ENCODE measurements around the gene NOTCH1.

NOTCH1 gene

GRCh38 chr9:136531904-136532798, 13.7 kb downstream of the NOTCH1 start:
- no peak for DNase-seq (ENCODE audit: low spot score)

- DNase-seq (ENCODE audit: low spot score): no peak
These were observed 14.5 kb downstream of the NOTCH1 start for GRCh38 chr9:136531186-136531903.

GRCh38 chr9:136530461-136531089, 15.3 kb downstream of the NOTCH1 start:
- no peak for DNase-seq (ENCODE audit: low spot score)

GRCh38 chr9:136529516-136530460, 16.1 kb downstream of the NOTCH1 start:
- no peak for DNase-seq (ENCODE audit: low spot score)

- DNase-seq (ENCODE audit: low spot score): no peak
These were observed 17.0 kb downstream of the NOTCH1 start for GRCh38 chr9:136528716-136529341.

- no peak for DNase-seq (ENCODE audit: low spot score)
These were observed 17.8 kb downstream of the NOTCH1 start for GRCh38 chr9:136527721-136528710.

- DNase-seq (ENCODE audit: low spot score): no peak
These were observed 18.7 kb downstream of the NOTCH1 start for GRCh38 chr9:136527131-136527530.

- DNase-seq (ENCODE audit: low spot score): peak; percentile 85
These were observed 19.2 kb downstream of the NOTCH1 start for GRCh38 chr9:136526625-136527066.

- DNase-seq (ENCODE audit: low spot score): peak; percentile 96
These were observed 19.9 kb downstream of the NOTCH1 start for GRCh38 chr9:136525841-136526499.

- DNase-seq (ENCODE audit: low spot score): no peak
These were observed 20.6 kb downstream of the NOTCH1 start for GRCh38 chr9:136525207-136525606.

- no peak for DNase-seq (ENCODE audit: low spot score)
These were observed 23.3 kb downstream of the NOTCH1 start for GRCh38 chr9:136522314-136523237.

- no peak for DNase-seq (ENCODE audit: low spot score)
These were observed 24.3 kb downstream of the NOTCH1 start for GRCh38 chr9:136521537-136521936.

GRCh38 chr9:136520053-136520540, 25.8 kb downstream of the NOTCH1 start:
- DNase-seq (ENCODE audit: low spot score): no peak

- no peak for DNase-seq (ENCODE audit: low spot score)
These were observed 26.4 kb downstream of the NOTCH1 start for GRCh38 chr9:136519263-136520052.

- DNase-seq (ENCODE audit: low spot score): no peak
These were observed 27.2 kb downstream of the NOTCH1 start for GRCh38 chr9:136518623-136519022.

- DNase-seq (ENCODE audit: low spot score): no peak
These were observed 27.9 kb downstream of the NOTCH1 start for GRCh38 chr9:136517950-136518349.
